ENCODE results near the gene DOCK2. TPM values are rescaled to one million over a fixed set of nuclear protein-coding genes. Genes with fewer than 3 reads are reported as not detected.
A peak's percentile ranks its signal among the peaks of the same experiment; 100 is the strongest.
"Not testable (repeated sequence)": the region's sequence is repeated elsewhere in the genome, so short reads cannot be mapped to it uniquely, and the experiment has no call there.

DOCK2 gene
- total RNA-seq, 4 donors from 2014 or later = 3.1 to 3.9 (median 3.3) TPM

DNA sequence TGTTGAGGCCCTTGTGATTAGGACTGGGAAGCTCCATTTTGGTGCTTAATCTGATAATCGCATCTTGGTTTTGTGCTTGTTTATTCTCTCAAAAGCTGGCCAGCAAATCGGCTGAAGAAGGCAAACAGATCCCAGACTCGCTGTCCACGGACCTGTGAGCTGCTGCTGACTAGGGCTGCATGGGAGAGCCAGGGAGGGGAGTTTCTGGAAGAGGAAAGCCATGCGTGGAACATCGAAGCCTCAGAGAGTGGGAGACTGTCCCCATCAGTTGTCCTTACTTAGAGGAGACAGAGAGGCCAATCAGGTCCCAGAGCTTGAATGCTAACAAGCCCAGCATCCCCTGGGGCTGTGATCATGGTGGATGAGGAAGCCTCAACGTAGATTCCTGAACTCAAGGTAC, 445.6 kb downstream of the DOCK2 start:
- intact Hi-C loops (cut with DNase I; ENCODE audit: low total_unique reads) = no loop called here
- no peak for TF ChIP-seq POLR2A (IDR thresholded peaks at IDR 0.05)
- TF ChIP-seq CTCF (IDR thresholded peaks at IDR 0.05) = no peak
- H3K4me3 ChIP-seq (ENCODE audit: low read depth, poor library complexity, severe bottlenecking) = no peak overlapping the region
- 84 to 88% methylated on average over 7 of the region's 7 CpGs for WGBS, 2 donors
- peak in 1 of 2 donors; percentile 59 for DNase-seq (ENCODE audit: low spot score in 2 of 2)

DNA sequence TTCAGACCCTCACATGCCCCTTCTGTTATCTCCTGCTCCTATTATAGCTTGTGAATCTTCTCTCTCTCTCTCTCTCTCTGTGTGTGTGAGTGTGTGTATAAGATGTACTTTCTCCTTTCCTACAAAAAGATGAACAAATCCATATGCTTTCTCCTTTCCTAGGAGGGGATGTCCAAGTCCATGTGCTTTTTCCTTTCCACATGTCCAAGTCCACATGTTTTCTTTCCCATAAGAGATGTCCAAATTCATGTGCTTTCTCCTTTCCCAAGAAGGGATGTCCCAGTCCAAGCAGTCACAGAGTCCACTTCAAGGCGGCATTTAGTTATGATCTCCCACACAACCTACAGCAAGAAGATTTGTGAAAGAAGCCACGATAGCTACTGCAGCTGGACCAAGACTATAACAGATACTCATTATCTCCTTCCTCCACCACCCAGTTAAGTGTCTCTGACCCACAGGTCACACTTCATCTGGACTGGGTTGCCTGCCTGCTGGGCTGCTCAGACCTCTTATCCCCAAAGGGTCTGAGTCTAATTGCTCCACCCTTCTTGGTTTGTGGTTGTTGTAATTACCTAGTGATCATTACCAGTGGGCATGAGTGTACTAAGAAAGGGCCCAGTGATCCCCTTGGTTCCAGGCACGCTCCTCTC, 450.2 kb downstream of the DOCK2 start:
- TF ChIP-seq CTCF (IDR thresholded peaks at IDR 0.05) (no peak), POLR2A (IDR thresholded peaks at IDR 0.05) (no peak)
- no peak overlapping the region for H3K4me3 ChIP-seq (ENCODE audit: low read depth, poor library complexity, severe bottlenecking)
- intact Hi-C loops (cut with DNase I; ENCODE audit: low total_unique reads) = no loop called here
- DNase-seq (ENCODE audit: low spot score in 2 of 2) = peak in 1 of 2 donors; percentile 28
- WGBS, 2 donors = 81 to 83% methylated on average over 3 of the region's 3 CpGs

DNA sequence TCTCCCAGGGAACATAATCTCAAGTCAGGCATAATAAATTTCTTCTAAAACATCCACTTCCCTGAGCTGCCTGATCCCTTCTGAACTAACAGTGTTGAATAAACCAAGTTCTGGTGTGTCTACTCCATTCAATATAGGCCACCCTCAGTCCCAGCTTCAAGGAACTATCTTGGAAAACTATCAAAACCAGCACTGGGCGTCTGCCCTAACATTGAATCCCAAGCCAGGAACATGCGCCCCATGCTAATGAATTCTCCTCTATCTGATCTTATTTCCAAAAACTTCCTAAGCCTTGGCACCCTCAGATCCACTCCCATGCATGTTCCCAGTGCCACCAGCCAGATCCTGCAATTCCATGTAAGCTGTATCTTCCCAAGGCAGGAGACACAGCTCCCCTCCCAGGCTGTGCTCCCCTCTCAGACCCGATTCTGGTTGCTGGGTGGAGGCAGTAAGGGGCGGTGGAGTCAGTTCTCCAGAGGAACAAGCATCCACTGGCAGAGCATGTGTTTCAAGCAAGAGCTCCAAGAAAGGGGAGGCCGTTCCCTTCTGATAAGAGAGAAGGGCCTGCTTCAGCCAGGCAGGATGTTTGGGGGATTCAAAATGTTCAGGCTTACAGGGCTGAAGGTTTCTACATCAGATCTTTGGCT, 455.5 kb downstream of the DOCK2 start:
- WGBS, 2 donors = 26 to 40% methylated on average over 5 of the region's 5 CpGs
- TF ChIP-seq POLR2A (IDR thresholded peaks at IDR 0.05) = no peak
- TF ChIP-seq CTCF (IDR thresholded peaks at IDR 0.05) = no peak
- no peak overlapping the region for H3K4me3 ChIP-seq (ENCODE audit: low read depth, poor library complexity, severe bottlenecking)
- DNase-seq (ENCODE audit: low spot score in 2 of 2) = no peak
- intact Hi-C loops (cut with DNase I; ENCODE audit: low total_unique reads) = no loop called here

DNA sequence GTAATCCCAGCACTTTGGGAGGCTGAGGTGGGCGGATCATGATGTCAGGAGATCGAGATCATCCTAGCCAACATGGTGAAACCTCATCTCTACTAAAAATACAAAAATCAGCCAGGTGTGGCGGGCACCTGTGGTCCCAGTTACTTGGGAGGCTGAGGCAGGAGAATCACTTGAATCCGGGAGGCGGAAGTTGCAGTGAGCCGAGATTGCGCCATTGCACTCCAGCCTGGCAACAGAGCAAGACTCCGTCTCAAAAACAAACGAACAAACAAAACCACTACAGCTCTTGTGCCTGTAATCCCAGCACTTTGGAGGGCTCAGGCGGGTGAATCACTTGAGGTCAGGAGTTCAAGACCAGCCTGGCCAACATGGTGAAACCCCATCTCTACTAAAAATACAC, 457.3 kb downstream of the DOCK2 start:
- H3K4me3 ChIP-seq (ENCODE audit: low read depth, poor library complexity, severe bottlenecking); DNase-seq (ENCODE audit: low spot score in 2 of 2); intact Hi-C loops (cut with DNase I; ENCODE audit: low total_unique reads): not testable (repeated sequence)
- 88 to 90% methylated on average over 10 of the region's 10 CpGs for WGBS, 2 donors

DNA sequence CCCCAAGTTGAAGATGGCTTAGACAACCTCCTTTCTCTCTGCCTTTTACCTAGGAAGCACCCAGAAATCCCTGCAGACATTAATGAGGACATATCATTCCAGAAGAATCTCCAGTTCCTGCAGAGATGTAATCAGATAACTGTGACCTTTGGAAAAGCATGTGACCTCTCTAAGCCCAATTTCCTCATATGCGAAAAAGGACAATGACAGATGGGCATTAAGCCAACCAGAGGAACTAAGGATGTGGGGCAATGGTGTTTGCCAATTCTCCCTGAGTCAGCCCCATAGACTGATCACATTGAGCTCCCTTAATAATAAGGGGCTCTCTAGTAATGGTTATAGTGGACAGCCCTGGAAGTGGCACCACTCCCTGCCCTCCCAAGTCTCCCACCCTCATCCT, 458.6 kb downstream of the DOCK2 start:
- intact Hi-C loops (cut with DNase I; ENCODE audit: low total_unique reads) = no loop called here
- WGBS, 2 donors = 42 to 50% methylated on average over 1 of the region's 1 CpG
- TF ChIP-seq CTCF (IDR thresholded peaks at IDR 0.05) (no peak), POLR2A (IDR thresholded peaks at IDR 0.05) (no peak)
- no peak for DNase-seq (ENCODE audit: low spot score in 2 of 2)
- no peak overlapping the region for H3K4me3 ChIP-seq (ENCODE audit: low read depth, poor library complexity, severe bottlenecking)

DNA sequence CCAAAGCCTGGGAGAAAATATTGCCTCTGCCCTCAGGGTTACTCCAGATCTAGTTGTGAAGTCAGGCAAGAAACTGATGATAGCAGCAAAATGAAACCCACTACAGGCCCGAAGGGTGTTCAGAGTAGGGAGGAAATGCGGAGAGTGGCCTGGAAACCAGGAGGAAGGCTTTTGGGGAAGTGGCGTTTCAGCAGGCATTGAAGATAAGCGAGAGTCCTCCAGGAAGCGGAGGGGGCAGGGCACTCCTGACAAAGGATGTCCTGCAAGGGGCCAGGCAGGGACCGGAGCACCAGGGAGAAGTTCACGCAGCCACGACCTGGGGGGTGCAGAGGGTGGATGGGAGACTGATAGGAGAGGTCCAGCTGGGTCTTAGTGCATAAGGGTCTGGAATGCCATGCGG, 460.9 kb downstream of the DOCK2 start:
- intact Hi-C loops (cut with DNase I; ENCODE audit: low total_unique reads) = no loop called here
- TF ChIP-seq CTCF (IDR thresholded peaks at IDR 0.05) (no peak), POLR2A (IDR thresholded peaks at IDR 0.05) (no peak)
- no peak overlapping the region for H3K4me3 ChIP-seq (ENCODE audit: low read depth, poor library complexity, severe bottlenecking)
- no peak for DNase-seq (ENCODE audit: low spot score in 2 of 2)
- WGBS, 2 donors = 75 to 79% methylated on average over 9 of the region's 9 CpGs

All from lower leg skin (tissue), 4 donors.